Testis (tissue), 2 donors: ENCODE measurements around the gene SMAD3.

Experiments used
- CTCF ChIP-seq, 3 experiments: fragments of 450-650 bp in 2 of 3; fragments of 200-600 bp in 1 of 3; sonication (generic) in 1 of 3; IDR thresholded peaks; one replicate each; pipeline ENCODE4 v1.5.1; 2016 to 2019; ENCODE audit warnings: antibody characterized with exemption in 3 of 3, mild to moderate bottlenecking in 2 of 3, moderate library complexity in 1 of 3
- POLR2A ChIP-seq: fragments of 450-650 bp; IDR thresholded peaks from one replicate; pipeline ENCODE4 v1.6.1; 2017; ENCODE audit warnings: antibody characterized with exemption, mild to moderate bottlenecking, moderate library complexity

GRCh38 chr15:67133026-67133425, 67.6 kb downstream of the SMAD3 start:
- TF ChIP-seq CTCF (IDR thresholded peaks at IDR 0.05) (no peak), POLR2A (no peak)
